GM20431 (cell line): ENCODE results near the gene LMNB1.
"Not testable (repeated sequence)": the region's sequence is repeated elsewhere in the genome, so short reads cannot be mapped to it uniquely, and the experiment has no call there.

ENCODE experiments used
- in situ Hi-C: fragments of 300-500 bp; cut with MseI, MboI; formaldehyde crosslinking; loops from one replicate; pipeline ENCODE4 v1.15.0; 2020; ENCODE audit warnings: low sequenced_read_pairs; ENCODE audit not compliant: unreplicated experiment

LMNB1 gene

GRCh38 chr5:126816649-126817048 is 39.7 kb downstream of the LMNB1 start:
- in situ Hi-C loops: no loop called here

DNA sequence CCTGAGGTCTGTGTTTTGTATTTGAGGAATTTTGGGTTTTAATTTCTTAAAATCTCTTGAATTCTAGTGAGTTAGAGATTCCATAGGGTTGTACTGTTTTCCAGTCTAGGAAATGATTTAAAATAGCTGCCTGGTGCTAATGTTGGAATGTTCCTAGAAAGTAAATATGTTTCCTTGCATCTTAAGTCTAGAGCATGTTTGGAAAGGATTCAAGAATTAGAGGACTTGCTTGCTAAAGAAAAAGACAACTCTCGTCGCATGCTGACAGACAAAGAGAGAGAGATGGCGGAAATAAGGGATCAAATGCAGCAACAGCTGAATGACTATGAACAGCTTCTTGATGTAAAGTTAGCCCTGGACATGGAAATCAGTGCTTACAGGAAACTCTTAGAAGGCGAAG is 41.8 kb downstream of the LMNB1 start:
- in situ Hi-C loops: no loop called here

- in situ Hi-C loops: no loop called here
Measured at GRCh38 chr5:126819253-126819652, 42.3 kb downstream of the LMNB1 start.

GRCh38 chr5:126826619-126827215 is 49.8 kb downstream of the LMNB1 start:
- in situ Hi-C loops: no loop called here

- in situ Hi-C loops: no loop called here
Measured at GRCh38 chr5:126829098-126829497, 52.2 kb downstream of the LMNB1 start.

DNA sequence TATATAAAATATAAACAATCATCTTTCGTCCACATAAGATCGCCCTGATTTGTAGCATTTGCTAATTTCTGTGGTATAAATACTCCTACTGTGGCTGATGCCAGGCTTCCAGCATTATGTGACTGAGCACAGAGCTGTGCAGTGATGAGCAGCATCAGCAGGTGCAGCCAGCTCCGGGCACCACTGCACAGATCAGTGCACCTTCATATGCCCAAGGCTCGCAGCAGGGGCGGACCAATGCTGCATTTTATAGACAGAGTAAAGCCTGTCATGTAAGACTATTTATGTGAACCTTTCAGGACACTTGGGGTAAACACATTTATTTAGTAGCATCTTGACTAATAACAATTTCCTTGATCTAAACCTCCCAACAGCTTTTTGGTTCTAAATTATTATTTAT is 53.1 kb downstream of the LMNB1 start:
- in situ Hi-C loops: no loop called here

GRCh38 chr5:126831156-126831555 is 54.2 kb downstream of the LMNB1 start:
- in situ Hi-C loops: no loop called here

DNA sequence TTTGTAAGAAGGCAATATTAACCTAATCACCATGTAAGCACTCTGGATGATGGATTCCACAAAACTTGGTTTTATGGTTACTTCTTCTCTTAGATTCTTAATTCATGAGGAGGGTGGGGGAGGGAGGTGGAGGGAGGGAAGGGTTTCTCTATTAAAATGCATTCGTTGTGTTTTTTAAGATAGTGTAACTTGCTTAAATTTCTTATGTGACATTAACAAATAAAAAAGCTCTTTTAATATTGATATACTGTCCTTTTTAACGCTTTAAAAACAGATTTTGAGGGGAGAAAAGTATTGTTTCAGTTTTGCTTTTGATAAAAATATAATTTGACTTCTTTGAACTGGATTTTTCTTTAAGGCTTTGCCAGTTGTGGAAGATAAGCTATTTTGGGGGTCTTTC is 59.8 kb downstream of the LMNB1 start:
- in situ Hi-C loops: no loop called here

DNA sequence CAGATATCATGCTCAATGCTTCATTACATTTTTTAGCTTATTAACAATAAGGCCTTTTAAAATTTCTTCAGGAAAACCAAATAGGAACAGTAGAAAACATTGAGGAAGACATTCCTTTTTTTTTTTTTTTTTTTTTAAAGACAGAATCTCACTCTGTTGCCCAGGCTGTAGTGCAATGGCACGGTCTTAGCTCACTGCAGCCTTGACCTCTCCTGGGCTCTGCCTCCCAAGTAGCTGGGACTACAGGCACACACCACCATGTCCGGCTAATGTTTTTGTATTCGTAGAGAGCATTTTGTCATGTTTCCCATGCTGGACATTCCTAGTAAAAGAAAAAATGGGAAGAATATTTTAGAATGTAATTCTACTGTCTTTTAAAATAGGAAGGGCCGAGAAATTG is 60.3 kb downstream of the LMNB1 start:
- in situ Hi-C loops: no loop called here

- in situ Hi-C loops: no loop called here
Measured at GRCh38 chr5:126837906-126838539, 61.1 kb downstream of the LMNB1 start.

GRCh38 chr5:126839407-126839806 is 62.5 kb downstream of the LMNB1 start:
- in situ Hi-C loops: not testable (repeated sequence)

DNA sequence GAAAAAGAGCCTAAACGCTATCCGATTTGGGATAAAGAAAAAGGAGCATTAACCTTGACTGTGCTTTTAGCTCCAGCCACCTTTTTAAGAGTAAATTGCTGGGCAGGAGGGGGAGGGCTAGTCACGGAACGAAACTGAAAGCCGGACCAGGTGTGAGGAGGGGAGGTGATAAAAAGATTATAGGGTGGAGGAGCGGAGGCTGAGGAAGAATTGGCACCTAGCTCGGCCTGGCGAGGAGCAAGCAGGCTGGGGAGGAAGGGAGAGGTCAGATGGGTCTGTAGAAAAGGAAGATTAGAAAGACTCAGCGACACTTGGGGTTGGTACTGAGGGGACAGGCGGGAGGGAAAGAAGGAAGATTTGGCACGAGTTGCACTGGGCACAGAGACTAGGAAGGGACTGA is 66.4 kb downstream of the LMNB1 start:
- in situ Hi-C loops: not testable (repeated sequence)

DNA sequence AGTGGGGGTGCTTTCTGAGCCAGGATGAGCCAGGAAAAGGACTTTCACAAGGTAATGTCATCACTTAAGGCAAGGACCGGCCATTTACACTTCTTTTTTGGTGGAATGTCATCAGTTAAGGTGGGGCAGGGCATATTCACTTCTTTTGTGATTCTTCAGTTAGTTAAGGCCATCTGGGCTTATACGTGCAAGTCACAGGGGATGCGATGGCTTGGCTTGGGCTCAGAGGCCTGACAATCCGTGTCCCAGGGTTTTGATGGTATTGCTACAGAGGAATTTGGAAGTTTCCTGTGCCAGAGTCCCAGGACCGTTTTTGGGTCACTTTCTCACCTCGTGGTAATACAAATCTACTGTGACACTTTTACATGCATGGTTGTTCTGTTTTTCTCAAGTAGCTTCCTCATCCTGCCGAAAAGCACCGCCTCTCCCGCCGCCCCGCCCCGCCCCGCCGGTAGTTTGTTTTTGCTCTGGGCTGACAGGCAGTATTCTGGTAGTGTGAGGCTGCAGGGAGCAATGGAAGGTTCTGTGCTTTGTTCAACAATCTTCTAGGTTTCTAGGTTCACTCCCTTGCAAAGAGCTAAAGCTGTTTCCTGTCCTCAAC is 68.6 kb downstream of the LMNB1 start:
- in situ Hi-C loops: not testable (repeated sequence)

DNA sequence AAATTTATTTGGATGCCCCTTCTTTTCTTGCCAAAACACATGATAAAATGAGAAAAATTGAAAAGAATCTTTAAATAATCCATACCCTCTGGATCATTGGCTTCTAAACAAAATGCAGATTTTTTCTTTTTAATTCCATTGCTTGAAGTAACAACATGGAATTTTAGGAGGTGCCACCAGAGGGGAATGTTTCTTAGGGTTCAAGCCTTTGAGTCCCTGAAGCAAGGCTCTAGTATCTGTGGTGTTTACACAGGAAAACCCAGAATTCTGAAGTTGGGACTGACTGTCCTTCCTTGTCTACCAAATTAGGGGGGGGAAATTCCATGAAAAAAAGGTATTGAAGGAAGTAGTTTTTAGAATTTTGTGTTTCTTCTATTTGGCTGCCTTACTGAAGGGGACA is 69.4 kb downstream of the LMNB1 start:
- in situ Hi-C loops: no loop called here

- in situ Hi-C loops: no loop called here
Measured at GRCh38 chr5:126846744-126847455, 70.0 kb downstream of the LMNB1 start.

DNA sequence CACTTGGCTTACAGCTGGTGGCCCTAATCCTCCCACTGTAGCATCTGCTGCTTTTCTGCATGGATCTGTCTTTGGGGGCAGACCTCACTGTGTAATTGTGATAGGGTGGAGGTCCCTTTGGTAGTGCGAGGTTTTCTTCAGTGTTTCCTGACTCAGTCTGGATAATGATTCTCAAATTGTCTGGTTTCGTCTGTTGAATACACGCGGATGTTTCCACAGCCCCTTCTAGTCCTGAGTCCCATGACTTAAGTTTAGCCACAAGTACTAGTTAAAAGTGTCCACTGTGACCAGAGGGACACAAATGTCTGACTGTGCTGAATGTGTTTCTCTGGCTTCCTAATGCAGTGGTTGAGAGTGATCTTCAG is 70.5 kb downstream of the LMNB1 start:
- in situ Hi-C loops: no loop called here

- in situ Hi-C loops: no loop called here
Measured at GRCh38 chr5:126847826-126848251, 70.9 kb downstream of the LMNB1 start.

DNA sequence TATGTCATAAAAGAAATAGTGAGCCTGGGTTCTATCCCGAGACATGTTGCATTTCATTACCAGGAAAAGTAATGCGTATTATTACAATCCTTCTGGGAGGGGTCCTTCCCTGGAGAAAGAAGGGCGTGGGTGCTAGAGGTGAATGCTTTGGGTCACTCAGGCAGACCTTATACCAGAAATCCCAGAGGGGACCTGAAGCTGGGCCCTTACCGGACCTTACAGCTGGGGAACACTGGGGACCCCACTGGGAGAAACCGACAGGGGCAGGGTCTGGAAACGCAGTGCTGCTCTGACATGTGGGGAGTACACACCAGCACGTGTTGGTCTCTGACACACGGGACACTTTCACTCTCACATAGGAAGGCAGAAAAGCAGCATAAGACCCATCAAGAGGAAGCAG is 71.3 kb downstream of the LMNB1 start:
- in situ Hi-C loops: no loop called here

DNA sequence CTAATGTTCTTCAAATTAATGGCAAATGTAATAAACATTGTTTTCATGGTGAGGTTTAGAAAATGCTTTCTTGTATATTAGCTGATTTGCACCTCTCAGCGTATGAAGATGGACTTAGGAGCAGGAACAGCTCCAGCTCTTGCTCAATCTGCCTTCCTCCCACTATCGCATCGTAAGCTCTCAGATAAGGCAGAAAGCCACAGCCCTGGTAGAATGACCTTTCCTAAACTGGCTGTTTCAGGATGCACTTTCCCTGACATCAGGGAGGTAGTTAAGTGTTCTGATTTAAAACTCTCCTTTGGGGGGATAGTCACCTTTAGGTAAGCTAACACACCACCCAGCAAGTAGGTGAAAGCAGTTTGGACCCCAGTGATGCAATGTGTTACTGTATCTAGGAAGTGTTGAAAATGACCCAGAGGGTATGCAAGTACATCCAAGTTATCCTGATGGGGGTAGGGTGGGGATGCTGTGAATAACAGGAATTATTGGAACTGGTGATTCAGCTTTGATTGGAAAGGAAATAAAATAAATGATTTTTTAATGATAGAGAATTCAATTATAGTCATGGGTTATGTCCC is 72.3 kb downstream of the LMNB1 start:
- in situ Hi-C loops: no loop called here

DNA sequence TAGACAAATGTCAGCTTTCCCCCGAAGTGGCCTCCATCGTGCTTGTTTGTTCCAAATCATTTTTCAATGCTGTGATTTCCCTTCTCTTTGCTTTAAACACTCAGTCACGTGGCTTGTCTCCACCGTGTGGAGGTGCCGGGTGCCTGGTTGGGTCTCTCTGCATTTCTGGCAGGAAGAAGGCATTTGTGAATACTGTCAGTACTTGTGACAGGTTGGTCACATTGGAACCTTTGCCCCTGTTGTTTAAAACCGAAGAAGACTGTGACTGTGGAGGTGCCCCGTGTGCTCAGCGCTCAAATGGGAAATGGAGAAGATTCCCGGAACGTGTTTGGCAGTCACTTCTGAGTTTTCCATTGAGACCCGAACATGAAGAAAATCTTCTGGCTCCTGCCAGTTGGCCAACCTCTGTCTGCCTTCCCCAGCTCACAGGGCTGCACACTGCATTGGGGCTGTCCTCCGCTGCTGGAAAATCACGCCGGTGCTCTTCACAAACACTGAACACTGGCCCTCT is 74.6 kb downstream of the LMNB1 start:
- in situ Hi-C loops: no loop called here

DNA sequence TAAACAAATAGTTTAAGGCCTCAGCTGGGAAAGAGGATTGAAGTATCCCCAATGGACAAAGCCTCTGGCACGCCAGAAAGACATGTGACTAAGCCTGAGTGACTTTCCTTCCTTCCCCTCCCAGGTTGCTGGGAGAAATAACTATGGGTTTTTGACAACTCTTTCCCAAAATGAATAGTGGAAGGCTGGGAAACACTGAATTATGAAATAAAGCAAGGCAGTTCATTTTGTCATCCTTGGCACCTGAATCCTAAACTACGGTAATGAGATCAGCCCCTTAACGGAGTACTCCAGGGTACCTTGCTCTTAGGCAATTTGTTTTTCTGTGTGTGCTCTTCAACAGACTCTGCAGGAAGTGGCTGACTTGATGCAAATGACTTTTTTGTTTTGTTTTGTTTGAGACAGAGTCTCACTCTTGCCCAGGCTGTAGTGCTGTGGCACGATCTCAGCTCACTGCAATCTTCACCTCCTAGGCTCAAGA is 75.2 kb downstream of the LMNB1 start:
- in situ Hi-C loops: no loop called here
